ENCODE measurements around the gene RGL1.

GRCh38 chr1:183756326-183756725, 48.6 kb upstream of the RGL1 start:
- TF ChIP-seq POLR2A (IDR thresholded peaks at IDR 0.05; ENCODE audit: low read depth, low read length), result no peak
- TF ChIP-seq TAF1 (IDR thresholded peaks at IDR 0.05; ENCODE audit: borderline replicate concordance, low read depth, low read length), result no peak
- no peak for TF ChIP-seq POLR2AphosphoS5 (IDR thresholded peaks at IDR 0.05; ENCODE audit: low read depth, low read length)
